Endothelial cell of umbilical vein (primary cell): ENCODE data around the gene CDKN2D. TPM values are rescaled to one million over a fixed set of nuclear protein-coding genes. Genes with fewer than 3 reads are reported as not detected.

Source experiments
- BruUV-seq: library from RNA; stranded (reverse); fragments of 400-500 nt; replicated peaks from 2 replicates; lab custom pipeline; 2021; lab: Mats Ljungman, UMichigan
- CTCF ChIA-PET: fragments of 300-600, 350-600 bp; sonication (Branson Sonifier 250); formaldehyde crosslinking; loops from one replicate; lab custom pipeline; 2021; ENCODE audit warnings: antibody characterized with exemption, inconsistent platforms; lab: Charles Lee
- POLR2A ChIA-PET: fragments of 300-600, 350-600 bp; sonication (Branson Sonifier 250); formaldehyde crosslinking; loops from one replicate; lab custom pipeline; 2021; ENCODE audit warnings: antibody characterized with exemption, inconsistent platforms; lab: Charles Lee
- DNase-seq: peaks from one replicate; pipeline ENCODE4 v3.0.0-alpha.2; 2011; ENCODE audit warnings: low read depth, low spot score
- FAIRE-seq: peaks from 2 replicates; lab custom pipeline; 2011; peaks lifted over from hg19 to GRCh38; lab: Jason Lieb, UNC
- H2AFZ ChIP-seq: 2 replicates; pipeline ENCODE4 v1.6.0; 2012; ENCODE audit warnings: low read depth, low read length, control low read depth, inconsistent platforms
- H3K27ac ChIP-seq: 2 replicates; pipeline ENCODE4 v1.5.1; 2011; ENCODE audit warnings: low read depth, mild to moderate bottlenecking, control low read depth, low read length, moderate library complexity; ENCODE audit not compliant: insufficient read depth
- H3K27me3 ChIP-seq, 2 experiments: 2 replicates each; pipeline versions ENCODE4 v1.6.0 to v1.6.1; 2011; ENCODE audit warnings: low read length in 2 of 2, mixed read lengths in 1 of 2; ENCODE audit not compliant: control insufficient read depth in 2 of 2, insufficient read depth in 2 of 2
- H3K36me3 ChIP-seq, 2 experiments: 2 replicates in 1 of 2; 3 replicates in 1 of 2; pipeline ENCODE4 v1.5.1; 2011; ENCODE audit warnings: low read length in 2 of 2, mild to moderate bottlenecking in 1 of 2, moderate library complexity in 1 of 2; ENCODE audit not compliant: control insufficient read depth in 2 of 2, insufficient read depth in 2 of 2; ENCODE audit errors: extremely low read depth in 1 of 2
- H3K4me1 ChIP-seq: 3 replicates; pipeline ENCODE4 v1.5.1; 2011; ENCODE audit warnings: mild to moderate bottlenecking, low read length; ENCODE audit not compliant: control insufficient read depth, insufficient read depth; ENCODE audit errors: extremely low read depth
- H3K4me2 ChIP-seq: 2 replicates; pipeline ENCODE4 v1.6.1; 2011; ENCODE audit warnings: low read length, control low read depth, mixed read lengths; ENCODE audit not compliant: insufficient read depth
- H3K4me3 ChIP-seq, 3 experiments: fragments of 200-600 bp in 1 of 3; sonication (generic), shearing (Covaris generic) in 1 of 3; replicated peaks in 1 of 3; 2 replicates each; pipeline ENCODE4 v1.5.1; 2011 to 2016; ENCODE audit warnings: control low read depth in 3 of 3, low read length in 3 of 3, mild to moderate bottlenecking in 2 of 3, inconsistent platforms in 1 of 3, low read depth in 1 of 3, moderate library complexity in 1 of 3; ENCODE audit not compliant: insufficient read depth in 1 of 3
- H3K79me2 ChIP-seq: 2 replicates; pipeline ENCODE4 v1.6.0; 2012; ENCODE audit warnings: low read length, inconsistent platforms; ENCODE audit not compliant: control insufficient read depth, insufficient read depth
- H3K9ac ChIP-seq: replicated peaks from 2 replicates; pipeline ENCODE3; 2011; ENCODE audit warnings: low read length, control low read depth; ENCODE audit not compliant: insufficient read depth; ENCODE audit errors: extremely low read depth
- H3K9me1 ChIP-seq: replicated peaks from 3 replicates; pipeline ENCODE4 v1.6.0; 2011; ENCODE audit warnings: mild to moderate bottlenecking, low read length; ENCODE audit not compliant: control insufficient read depth, insufficient read depth; ENCODE audit errors: extremely low read depth
- H3K9me3 ChIP-seq: replicated peaks from 2 replicates; pipeline ENCODE4 v1.5.1; 2012; ENCODE audit warnings: low read length, inconsistent platforms; ENCODE audit not compliant: control insufficient read depth, insufficient read depth
- H4K20me1 ChIP-seq: replicated peaks from 2 replicates; pipeline ENCODE3; 2011; ENCODE audit warnings: mild to moderate bottlenecking, low read length; ENCODE audit not compliant: control insufficient read depth, insufficient read depth; ENCODE audit errors: extremely low read depth
- EZH2 ChIP-seq: IDR thresholded peaks from 2 replicates; pipeline ENCODE4 v1.6.1; 2012; ENCODE audit warnings: borderline replicate concordance, low read depth, mild to moderate bottlenecking, moderate library complexity, low read length, inconsistent platforms; ENCODE audit not compliant: severe bottlenecking
- FOS ChIP-seq: IDR thresholded peaks from 2 replicates; pipeline ENCODE4 v1.6.1; 2011; ENCODE audit warnings: mild to moderate bottlenecking, low read length, moderate library complexity, borderline replicate concordance; ENCODE audit not compliant: insufficient read depth
- GATA2 ChIP-seq: IDR thresholded peaks from 2 replicates; pipeline ENCODE4 v1.7.0; 2011; ENCODE audit warnings: low read depth, mild to moderate bottlenecking, moderate library complexity, mixed read lengths, low read length; ENCODE audit not compliant: insufficient read length, insufficient read depth
- JUN ChIP-seq: IDR thresholded peaks from 2 replicates; pipeline ENCODE4 v1.6.1; 2011; ENCODE audit warnings: borderline replicate concordance, low read depth; ENCODE audit not compliant: insufficient read length, insufficient read depth
- MYC ChIP-seq: IDR thresholded peaks from one replicate; pipeline ENCODE4 v1.6.1; 2011; ENCODE audit warnings: mild to moderate bottlenecking, low read depth, low read length
- POLR2A ChIP-seq: IDR thresholded peaks from 2 replicates; pipeline ENCODE4 v1.6.1; 2012; ENCODE audit warnings: low read depth, mild to moderate bottlenecking, control low read depth, low read length
- POLR2AphosphoS5 ChIP-seq: IDR thresholded peaks from 2 replicates; pipeline ENCODE4 v1.6.1; 2012; ENCODE audit warnings: low read depth, mild to moderate bottlenecking, control low read depth, low read length, moderate library complexity; ENCODE audit not compliant: insufficient read depth
- dilution Hi-C: fragments of 300-500 bp; cut with MboI; formaldehyde crosslinking; loops from one replicate; pipeline ENCODE4 v1.15.0; 2019; ENCODE audit warnings: low sequenced_read_pairs; ENCODE audit not compliant: extremely low pct_ligation_motif_present
- intact Hi-C: fragments of 100-400 bp; cut with micrococcal nuclease; formaldehyde crosslinking; loops from one replicate; pipeline ENCODE4 v1.10.0; 2022
- polyA plus RNA-seq, 4 experiments: library from polyadenylated mRNA; depleted of rRNA in 3 of 4; stranded (reverse) in 3 of 4; unstranded in 1 of 4; fragments of >200 nt; gene quantifications; 2 replicates each; pipeline versions ENCODE4 v1.2.1 to v1.2.3, GENCODE V29; 2011 to 2012; ENCODE audit warnings: missing spikeins in 1 of 4
- total RNA-seq: library from RNA; stranded (reverse); gene quantifications from 2 replicates; pipeline ENCODE4 v1.2.3, GENCODE V29; 2021
- TF ChIP-seq, protein P1 (sequence below), 2 donors: IDR thresholded peaks; 1 replicate in 1 of 2; 2 replicates in 1 of 2; pipeline ENCODE4 v1.5.1; 2011; ENCODE audit warnings: low read length in 2 of 2, mild to moderate bottlenecking in 2 of 2, moderate library complexity in 2 of 2, control low read depth in 1 of 2, inconsistent platforms in 1 of 2, low read depth in 1 of 2; ENCODE audit not compliant: insufficient read depth in 1 of 2; ENCODE audit errors: extremely low read depth in 1 of 2
- TF ChIP-seq, protein P2 (sequence below): IDR thresholded peaks from 2 replicates; pipeline ENCODE4 v1.6.1; 2011; ENCODE audit not compliant: insufficient read depth, insufficient read length

The CDKN2D gene
- total and polyA plus RNA-seq, 2 donors (not counting 3 experiments of a cell fraction or from before 2014, with no cell fraction given) = 5.9 to 9.8 TPM

DNA sequence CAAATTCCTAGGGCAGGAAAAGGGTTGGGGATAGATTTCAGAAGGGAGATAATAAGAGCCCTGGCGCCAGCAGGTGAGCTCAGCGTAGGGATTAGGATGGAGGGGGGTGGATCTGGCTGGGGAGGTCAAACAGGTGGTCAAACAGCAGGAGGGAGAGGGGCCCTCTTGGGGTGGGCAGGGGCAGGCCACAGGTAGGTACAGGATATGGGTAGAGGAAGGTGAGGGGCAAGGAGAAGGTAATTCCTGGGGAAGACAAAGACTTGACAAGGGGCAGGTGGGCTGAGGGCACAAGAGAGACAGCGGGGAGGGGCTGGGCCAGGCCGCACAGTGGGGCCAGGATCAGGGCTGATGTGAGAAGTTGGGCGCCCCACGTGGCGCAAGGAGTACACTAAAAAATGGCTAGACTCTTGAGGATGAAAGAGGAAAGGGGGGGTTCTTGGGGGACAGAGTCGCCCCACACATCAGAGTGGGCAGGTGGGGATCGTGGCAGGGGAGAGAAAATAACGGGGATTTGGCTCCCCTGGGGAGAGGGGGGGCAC is 3.7 kb downstream of the CDKN2D start:
- TF ChIP-seq, protein P1, sequence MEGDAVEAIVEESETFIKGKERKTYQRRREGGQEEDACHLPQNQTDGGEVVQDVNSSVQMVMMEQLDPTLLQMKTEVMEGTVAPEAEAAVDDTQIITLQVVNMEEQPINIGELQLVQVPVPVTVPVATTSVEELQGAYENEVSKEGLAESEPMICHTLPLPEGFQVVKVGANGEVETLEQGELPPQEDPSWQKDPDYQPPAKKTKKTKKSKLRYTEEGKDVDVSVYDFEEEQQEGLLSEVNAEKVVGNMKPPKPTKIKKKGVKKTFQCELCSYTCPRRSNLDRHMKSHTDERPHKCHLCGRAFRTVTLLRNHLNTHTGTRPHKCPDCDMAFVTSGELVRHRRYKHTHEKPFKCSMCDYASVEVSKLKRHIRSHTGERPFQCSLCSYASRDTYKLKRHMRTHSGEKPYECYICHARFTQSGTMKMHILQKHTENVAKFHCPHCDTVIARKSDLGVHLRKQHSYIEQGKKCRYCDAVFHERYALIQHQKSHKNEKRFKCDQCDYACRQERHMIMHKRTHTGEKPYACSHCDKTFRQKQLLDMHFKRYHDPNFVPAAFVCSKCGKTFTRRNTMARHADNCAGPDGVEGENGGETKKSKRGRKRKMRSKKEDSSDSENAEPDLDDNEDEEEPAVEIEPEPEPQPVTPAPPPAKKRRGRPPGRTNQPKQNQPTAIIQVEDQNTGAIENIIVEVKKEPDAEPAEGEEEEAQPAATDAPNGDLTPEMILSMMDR (IDR thresholded peaks at IDR 0.05; ENCODE audit: extremely low read depth in 1 of 2, insufficient read depth in 1 of 2, low read depth in 1 of 2, low read length in 2 of 2) = peak in 1 of 2 donors; percentile 43
- TF ChIP-seq, protein P2, sequence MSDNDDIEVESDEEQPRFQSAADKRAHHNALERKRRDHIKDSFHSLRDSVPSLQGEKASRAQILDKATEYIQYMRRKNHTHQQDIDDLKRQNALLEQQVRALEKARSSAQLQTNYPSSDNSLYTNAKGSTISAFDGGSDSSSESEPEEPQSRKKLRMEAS = no peak
- no peak for TF ChIP-seq GATA2
- dilution Hi-C loops (no loop called here), intact Hi-C loops (loop anchor here (5.0 kb wide), 1 partner anchor 148 kb away; no protein-coding TSS in a partner anchor)
- H3K27me3 ChIP-seq = no peaks in the 10 kb centered on the region
- peaks cover 10% of the 10 kb centered on the region for H3K79me2 ChIP-seq
- no peaks in the 10 kb centered on the region for H3K36me3 ChIP-seq
- H3K4me1 ChIP-seq = peaks cover 27% of the 10 kb centered on the region
- H3K4me2 ChIP-seq = peak overlapping the region; percentile 74
- peak overlapping the region; percentile 89 for H3K9ac ChIP-seq
- peak overlapping the region; percentile 96 for H2AFZ ChIP-seq
- no peaks in the 10 kb centered on the region for H3K9me3 ChIP-seq
- FAIRE-seq (no peak), DNase-seq (peak; percentile 26)
- ChIA-PET POLR2A (interaction anchor here (0.8 kb wide), 1 partner anchor 87 kb away, joined by 3 read pairs; no protein-coding TSS in a partner anchor), CTCF (interaction anchor here (0.6 to 1.0 kb wide), 3 partner anchors 16 to 81 kb away, joined by 3 to 4 read pairs (median 3); no protein-coding TSS in a partner anchor)
- no TSS peak for BruUV-seq
- H3K9me1 ChIP-seq = no peaks in the 10 kb centered on the region
- no peaks in the 10 kb centered on the region for H4K20me1 ChIP-seq
- peak overlapping the region; percentile 75 to 99 (median 78) for H3K4me3 ChIP-seq
- peak overlapping the region; percentile 64 for H3K27ac ChIP-seq

DNA sequence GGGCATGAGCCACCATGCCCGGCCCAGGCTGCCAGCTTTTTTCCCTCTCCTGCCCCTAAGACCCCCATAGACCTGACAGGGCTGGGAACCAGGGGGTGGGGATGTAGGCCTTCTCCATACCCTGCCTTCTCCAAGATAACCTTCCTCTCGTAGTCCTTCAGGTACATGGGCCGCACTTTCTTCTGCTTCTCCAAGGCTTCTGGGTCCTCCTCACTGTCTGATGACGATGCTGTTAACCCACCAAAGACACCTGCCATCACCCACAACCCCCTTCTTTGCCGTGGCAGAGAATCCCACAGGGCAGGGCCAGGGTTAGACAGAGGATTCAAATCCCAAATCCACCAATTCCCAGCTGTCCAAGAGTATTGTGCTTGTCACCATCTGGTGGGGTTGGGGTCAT is 6.2 kb downstream of the CDKN2D start:
- no peak overlapping the region for H3K27ac ChIP-seq
- DNase-seq (no peak), FAIRE-seq (no peak)
- H3K4me2 ChIP-seq = no peak overlapping the region
- ChIA-PET POLR2A (no interaction called here), CTCF (interaction anchor here (1.1 kb wide), 1 partner anchor 79 kb away, joined by 4 read pairs; no protein-coding TSS in a partner anchor)
- no peaks in the 10 kb centered on the region for H4K20me1 ChIP-seq
- no peak overlapping the region for H2AFZ ChIP-seq
- peaks cover 0 to 3% of the 10 kb centered on the region in 2 experiments for H3K36me3 ChIP-seq
- H3K4me1 ChIP-seq = peaks cover 15% of the 10 kb centered on the region
- H3K9me1 ChIP-seq = no peaks in the 10 kb centered on the region
- no TSS peak for BruUV-seq
- intact Hi-C loops = no loop called here
- dilution Hi-C loops = no loop called here
- H3K9me3 ChIP-seq = no peaks in the 10 kb centered on the region
- no peak overlapping the region for H3K9ac ChIP-seq
- peaks cover 10% of the 10 kb centered on the region for H3K79me2 ChIP-seq
- H3K27me3 ChIP-seq = no peaks in the 10 kb centered on the region
- TF ChIP-seq, protein P1 (IDR thresholded peaks at IDR 0.05; ENCODE audit: extremely low read depth in 1 of 2, insufficient read depth in 1 of 2, low read depth in 1 of 2, low read length in 2 of 2) = no peak
- no peak for TF ChIP-seq MYC
- no peak for TF ChIP-seq POLR2AphosphoS5
- no peak for TF ChIP-seq JUN
- TF ChIP-seq GATA2 = no peak
- TF ChIP-seq POLR2A = no peak
- no peak for TF ChIP-seq EZH2
- TF ChIP-seq, protein P2 = no peak
- TF ChIP-seq FOS = no peak
- H3K4me3 ChIP-seq = no peak overlapping the region
